GM10248 (cell line): Measurements from ENCODE around the gene AGMO.

Source experiments
- CTCF ChIA-PET: fragments of 300-600 bp; sonication (Branson Sonifier 250); formaldehyde crosslinking; extraction: SDS; loops from one replicate; lab custom pipeline; 2021; ENCODE audit warnings: antibody characterized with exemption; lab: Yijun Ruan, JAX
- POLR2A ChIA-PET: fragments of 350-650 bp; sonication (Branson Sonifier 250); formaldehyde crosslinking; extraction: SDS; loops from one replicate; lab custom pipeline; 2020; ENCODE audit warnings: antibody characterized with exemption; lab: Yijun Ruan, JAX
- DNase-seq: peaks from one replicate; pipeline ENCODE4 v3.0.0; 2012; ENCODE audit errors: extremely low spot score
- CTCF ChIP-seq: IDR thresholded peaks from 2 replicates; pipeline ENCODE4 v1.5.1; 2012; ENCODE audit warnings: mild to moderate bottlenecking, low read depth; ENCODE audit errors: extremely low read depth, missing control alignments, control extremely low read depth

AGMO gene

DNA sequence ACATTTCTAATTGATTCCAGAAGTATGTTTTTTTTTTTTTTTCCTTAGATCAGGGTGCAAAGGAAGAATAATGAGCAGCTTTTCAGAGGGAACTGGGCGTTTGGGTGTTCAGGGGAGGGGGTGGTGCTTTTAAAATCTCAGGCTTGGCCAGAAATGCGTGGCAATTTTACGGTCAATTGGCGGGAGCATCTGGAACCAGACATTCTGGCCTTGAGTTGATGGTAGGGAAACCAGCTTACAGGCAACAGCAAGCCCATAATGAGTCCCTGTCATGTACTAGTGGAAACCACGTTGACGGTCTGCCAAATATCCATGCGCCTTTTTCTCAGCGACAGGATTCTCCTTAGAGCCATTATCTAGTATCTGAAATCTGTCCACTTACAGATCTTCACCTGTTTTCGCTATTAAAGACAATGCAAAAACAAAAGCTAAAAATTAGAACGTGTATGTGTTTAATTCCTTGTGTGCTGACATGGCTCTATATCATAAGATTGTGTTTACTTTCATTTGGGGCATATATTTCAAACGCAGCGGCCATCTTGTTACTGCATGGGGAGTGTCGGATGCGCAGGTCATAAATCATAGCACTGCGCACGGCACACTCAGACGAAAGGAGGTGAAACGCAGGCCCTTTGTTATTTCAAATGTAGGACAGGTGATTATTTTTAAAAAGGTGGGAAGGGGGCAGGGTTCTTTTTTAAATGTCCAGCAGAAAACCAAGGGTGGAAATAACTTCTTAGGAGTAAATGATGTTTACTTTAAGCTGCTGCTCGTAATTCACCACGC is 209.2 kb downstream of the AGMO start:
- no peak for TF ChIP-seq CTCF
- no peak for DNase-seq
- ChIA-PET POLR2A (no interaction called here), CTCF (no interaction called here)

GRCh38 chr7:15345216-15345615 is 216.6 kb downstream of the AGMO start:
- no peak for TF ChIP-seq CTCF
- ChIA-PET POLR2A (no interaction called here), CTCF (no interaction called here)
- DNase-seq: no peak

DNA sequence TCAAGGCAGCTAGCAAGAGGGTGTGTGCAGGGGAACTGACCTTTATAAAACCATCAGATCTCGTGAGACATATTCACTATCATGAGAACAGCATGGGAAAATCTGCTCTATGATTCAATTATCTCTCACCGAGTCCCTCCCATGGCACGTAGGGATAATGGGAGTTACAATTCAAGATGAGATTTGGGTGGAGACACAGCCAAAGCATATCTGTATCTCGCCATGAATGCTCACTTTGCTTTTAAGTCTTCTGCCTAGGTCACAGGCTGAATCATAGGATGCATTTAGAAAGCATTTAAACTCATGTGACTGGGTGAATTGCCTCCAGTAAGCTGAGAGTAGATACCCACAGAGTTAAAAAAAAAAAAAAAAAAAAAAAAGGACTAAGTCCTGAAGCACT is 220.0 kb downstream of the AGMO start:
- no peak for DNase-seq
- no peak for TF ChIP-seq CTCF
- ChIA-PET CTCF (no interaction called here), POLR2A (no interaction called here)

GRCh38 chr7:15336146-15336545 is 225.7 kb downstream of the AGMO start:
- TF ChIP-seq CTCF: no peak
- POLR2A ChIA-PET: no interaction called here
- CTCF ChIA-PET: no interaction called here
- DNase-seq: no peak

GRCh38 chr7:15335390-15335789 is 226.4 kb downstream of the AGMO start:
- TF ChIP-seq CTCF: no peak
- ChIA-PET POLR2A (no interaction called here), CTCF (interaction anchor here (0.8 to 1.6 kb wide), 2 partner anchors 9 to 12 kb away, joined by 3 to 5 read pairs; no protein-coding TSS in a partner anchor)
- DNase-seq: no peak

DNA sequence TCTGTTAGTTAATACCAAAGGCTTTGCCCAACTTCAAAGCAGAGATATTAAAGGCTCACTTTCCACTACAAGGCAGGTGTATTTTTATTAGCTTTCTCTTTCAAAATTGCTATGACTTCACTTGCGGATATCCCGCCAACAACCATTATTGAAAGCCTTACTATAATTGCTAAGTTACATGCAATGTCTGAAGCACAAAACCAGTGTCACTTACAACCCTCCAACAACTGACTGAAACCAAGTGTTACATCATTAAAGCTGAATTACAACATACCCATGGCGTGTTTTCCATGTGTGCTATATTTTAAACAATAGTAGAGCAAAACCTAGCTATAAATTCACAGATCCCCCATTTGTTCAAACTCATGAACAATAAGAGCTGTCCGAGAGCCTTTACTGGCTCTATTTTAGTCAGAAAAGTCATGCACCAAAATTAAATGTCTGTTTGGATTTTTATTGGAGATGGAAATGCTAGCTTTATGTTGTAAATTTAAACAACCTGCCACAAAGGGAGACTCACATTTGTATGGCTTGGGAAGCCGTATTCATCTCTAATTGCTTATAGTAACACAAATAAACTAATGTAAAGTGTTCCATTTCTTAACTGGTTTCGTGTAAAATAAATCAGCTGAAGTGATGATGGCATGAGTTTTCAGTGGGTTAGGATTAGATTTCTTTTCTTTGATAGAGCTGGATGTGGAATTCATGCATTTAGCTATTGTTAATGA is 227.1 kb downstream of the AGMO start:
- no peak for DNase-seq
- no peak for TF ChIP-seq CTCF
- POLR2A ChIA-PET: no interaction called here
- CTCF ChIA-PET: interaction anchor here (0.8 to 1.6 kb wide), 2 partner anchors 8 to 11 kb away, joined by 3 to 5 read pairs; no protein-coding TSS in a partner anchor
